ENCODE results near the gene ADH4.

DNA sequence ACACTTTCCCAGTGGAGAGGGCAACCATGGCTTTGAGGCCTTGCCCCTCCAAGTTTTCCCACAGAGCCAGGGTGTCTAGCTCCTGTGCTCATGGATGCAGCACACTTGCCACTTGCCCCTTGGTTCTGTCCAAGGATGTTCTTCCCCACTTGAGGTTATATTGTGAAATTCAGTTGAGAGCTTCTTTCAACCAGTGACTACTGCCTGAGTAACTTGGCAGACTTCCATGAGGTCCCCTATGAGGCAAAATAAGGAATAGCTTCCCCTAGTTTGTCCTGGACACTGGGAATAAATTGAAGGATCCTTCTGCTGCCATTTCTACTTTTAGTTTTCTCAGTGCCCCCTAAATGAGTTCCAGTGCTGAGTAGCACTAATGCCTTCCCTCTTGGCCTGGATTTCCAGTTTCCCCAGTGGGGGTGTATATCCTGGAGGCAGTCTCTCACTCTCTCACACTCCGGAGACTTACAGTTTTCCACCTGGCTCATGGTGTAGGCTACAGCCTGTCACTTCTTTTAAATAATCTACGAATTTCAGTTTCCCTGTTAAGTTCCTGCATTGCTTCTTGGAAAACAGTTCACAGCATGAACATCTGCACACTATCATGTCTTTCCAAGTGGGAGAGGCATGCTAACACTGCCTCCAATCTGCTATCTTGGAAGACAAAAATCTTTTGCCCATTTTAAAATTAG lies 36.4 kb upstream of the ADH4 start:
- TF ChIP-seq CTCF (conservative IDR thresholded peaks at IDR 0.05 in 1 of 2, IDR thresholded peaks at IDR 0.05 in 1 of 2; ENCODE audit: extremely low read depth in 1 of 2, insufficient read depth in 1 of 2, low read depth in 1 of 2, low read length in 2 of 2) (no peak), EZH2 (IDR thresholded peaks at IDR 0.05; ENCODE audit: borderline replicate concordance, low read length) (no peak)

All from mammary epithelial cell (primary cell).